Endothelial cell of hepatic sinusoid (primary cell): ENCODE results near the gene LMO2.
"Not testable (repeated sequence)": the region's sequence is repeated elsewhere in the genome, so short reads cannot be mapped to it uniquely, and the experiment has no call there.

Experiments
- in situ Hi-C: cut with HindIII; loops from 2 replicates; pipeline ENCODE4 v1.10.0; 2017; ENCODE audit warnings: low sequenced_read_pairs

LMO2 gene

GRCh38 chr11:33863418-33864172 lies 28.3 kb downstream of the LMO2 start:
- in situ Hi-C loops = no loop called here

GRCh38 chr11:33861941-33862589 lies 29.8 kb downstream of the LMO2 start:
- in situ Hi-C loops = no loop called here

- in situ Hi-C loops = no loop called here
These were observed 30.5 kb downstream of the LMO2 start for GRCh38 chr11:33861386-33861785.

DNA sequence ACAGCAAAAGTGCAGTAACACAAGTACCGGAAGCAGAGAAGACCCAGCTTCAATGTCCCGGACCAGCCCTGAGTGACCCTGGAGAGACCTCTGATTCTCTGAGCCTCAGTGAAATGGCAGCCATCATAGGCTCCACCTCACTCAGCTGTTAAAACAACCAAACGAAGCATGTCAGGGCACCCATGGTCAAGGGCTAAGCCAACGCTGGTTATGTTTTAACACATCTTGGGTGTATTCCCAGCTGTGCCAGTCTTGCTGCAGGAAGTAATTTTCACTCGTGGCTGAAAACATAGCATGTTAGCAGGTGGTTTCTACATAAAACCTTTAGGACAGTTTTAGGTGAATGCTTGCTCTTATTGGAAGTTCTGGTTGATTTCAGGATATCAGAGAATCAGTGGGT lies 30.9 kb downstream of the LMO2 start:
- in situ Hi-C loops = no loop called here

DNA sequence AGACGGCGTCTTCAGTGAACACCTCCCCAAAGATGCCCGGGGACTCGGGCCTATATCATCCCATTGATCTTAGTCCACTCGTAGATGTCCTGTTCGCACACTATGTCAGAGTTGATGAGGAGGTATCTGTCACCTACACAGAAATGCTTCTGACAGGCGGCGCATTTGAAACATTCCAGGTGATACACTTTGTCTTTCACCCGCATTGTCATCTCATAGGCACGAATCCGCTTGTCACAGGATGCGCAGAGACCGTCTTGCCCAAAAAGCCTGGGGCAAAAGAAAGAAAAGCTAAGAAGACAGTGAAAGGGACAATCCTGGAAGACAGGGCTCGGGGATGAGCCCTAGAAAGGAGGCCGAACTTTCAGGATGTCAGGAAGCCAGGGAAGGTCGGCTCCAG lies 32.6 kb downstream of the LMO2 start:
- in situ Hi-C loops = loop anchor here (5.0 kb wide), 1 partner anchor 113 kb away; no protein-coding TSS in a partner anchor

DNA sequence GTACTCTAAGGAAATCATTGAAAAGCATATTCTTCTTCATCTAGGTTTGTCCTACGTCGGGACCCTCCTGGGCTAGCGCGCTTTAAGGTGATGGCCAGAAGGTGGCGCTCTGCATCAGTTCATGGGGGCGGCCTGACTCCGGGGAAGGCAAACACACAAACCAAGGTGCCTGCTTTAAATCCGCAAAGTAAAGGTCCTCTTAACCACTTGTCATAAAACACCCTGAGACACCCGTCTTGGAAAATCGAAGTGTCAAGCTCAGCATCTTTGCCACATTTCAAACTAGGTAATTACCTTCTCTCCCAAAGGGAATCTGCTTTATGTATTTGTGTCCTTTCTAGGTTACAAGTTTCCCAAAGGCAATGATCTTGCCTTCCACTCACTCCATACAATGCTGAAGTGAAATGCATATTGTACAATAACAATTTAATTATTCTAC lies 33.9 kb downstream of the LMO2 start:
- in situ Hi-C loops = loop anchor here (5.0 kb wide), 1 partner anchor 114 kb away; no protein-coding TSS in a partner anchor

- in situ Hi-C loops = loop anchor here (5.0 kb wide), 1 partner anchor 117 kb away; no protein-coding TSS in a partner anchor
These were observed 36.4 kb downstream of the LMO2 start for GRCh38 chr11:33855500-33855899.

GRCh38 chr11:33848717-33849390 lies 43.0 kb downstream of the LMO2 start:
- in situ Hi-C loops = no loop called here

GRCh38 chr11:33847251-33847650 lies 44.6 kb downstream of the LMO2 start:
- in situ Hi-C loops = no loop called here

- in situ Hi-C loops = no loop called here
These were observed 47.6 kb downstream of the LMO2 start for GRCh38 chr11:33844236-33844635.

DNA sequence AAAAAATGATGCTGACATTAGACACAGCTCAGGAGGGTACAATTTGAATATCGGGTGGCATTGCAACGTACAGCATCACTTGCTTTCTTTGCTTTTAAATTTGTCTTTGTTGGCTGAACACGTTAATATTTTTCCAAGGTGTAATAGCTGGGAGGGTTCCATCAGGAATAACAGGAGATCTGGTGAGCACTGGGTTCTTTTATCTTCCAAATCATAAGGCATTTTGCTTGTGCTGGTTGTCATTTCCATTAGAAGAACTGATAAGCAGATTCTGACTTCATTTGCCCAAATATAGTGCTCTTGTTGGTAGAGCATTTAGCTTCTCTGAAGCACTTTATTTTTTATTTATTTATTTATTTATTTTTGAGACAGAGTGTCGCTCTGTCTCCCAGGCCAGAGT lies 48.9 kb downstream of the LMO2 start:
- in situ Hi-C loops = no loop called here

- in situ Hi-C loops = no loop called here
These were observed 49.5 kb downstream of the LMO2 start for GRCh38 chr11:33842236-33842915.

DNA sequence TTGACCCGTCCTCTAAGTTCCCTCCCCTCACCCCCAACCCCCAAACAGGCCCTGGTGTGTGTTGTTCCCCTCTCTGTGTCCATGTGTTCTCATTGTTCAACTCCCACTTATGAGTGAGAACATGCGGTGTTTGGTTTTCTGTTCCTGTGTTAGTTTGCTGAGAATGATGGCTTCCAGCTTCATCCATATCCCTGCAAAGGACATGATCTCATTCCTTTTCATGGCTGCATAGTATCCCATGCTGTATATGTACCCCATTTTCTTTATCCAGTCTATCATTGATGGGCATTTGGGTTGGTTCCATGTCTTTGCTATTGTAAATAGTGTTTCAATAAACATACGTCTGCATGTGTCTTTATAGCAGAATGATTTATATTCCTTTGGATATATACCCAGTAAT lies 53.6 kb downstream of the LMO2 start:
- in situ Hi-C loops = not testable (repeated sequence)

DNA sequence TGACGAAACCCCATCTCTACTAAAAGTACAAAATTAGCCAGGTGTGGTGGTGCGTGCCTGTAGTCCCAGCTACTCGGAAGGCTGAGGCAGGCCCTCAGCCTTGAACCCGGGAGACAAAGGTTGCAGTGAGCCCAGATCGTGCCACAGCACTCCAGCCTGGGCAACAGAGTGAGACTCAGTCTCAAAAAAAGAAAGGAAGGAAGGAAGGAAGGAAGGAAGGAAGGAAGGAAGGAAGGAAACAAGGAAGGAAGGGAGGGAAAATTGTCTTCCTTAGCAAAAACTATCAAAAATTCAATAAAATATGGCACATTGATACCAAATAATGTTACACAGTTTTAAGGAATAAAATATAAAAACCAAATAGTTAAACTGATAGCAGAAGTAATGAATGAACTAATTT lies 54.5 kb downstream of the LMO2 start:
- in situ Hi-C loops = not testable (repeated sequence)

DNA sequence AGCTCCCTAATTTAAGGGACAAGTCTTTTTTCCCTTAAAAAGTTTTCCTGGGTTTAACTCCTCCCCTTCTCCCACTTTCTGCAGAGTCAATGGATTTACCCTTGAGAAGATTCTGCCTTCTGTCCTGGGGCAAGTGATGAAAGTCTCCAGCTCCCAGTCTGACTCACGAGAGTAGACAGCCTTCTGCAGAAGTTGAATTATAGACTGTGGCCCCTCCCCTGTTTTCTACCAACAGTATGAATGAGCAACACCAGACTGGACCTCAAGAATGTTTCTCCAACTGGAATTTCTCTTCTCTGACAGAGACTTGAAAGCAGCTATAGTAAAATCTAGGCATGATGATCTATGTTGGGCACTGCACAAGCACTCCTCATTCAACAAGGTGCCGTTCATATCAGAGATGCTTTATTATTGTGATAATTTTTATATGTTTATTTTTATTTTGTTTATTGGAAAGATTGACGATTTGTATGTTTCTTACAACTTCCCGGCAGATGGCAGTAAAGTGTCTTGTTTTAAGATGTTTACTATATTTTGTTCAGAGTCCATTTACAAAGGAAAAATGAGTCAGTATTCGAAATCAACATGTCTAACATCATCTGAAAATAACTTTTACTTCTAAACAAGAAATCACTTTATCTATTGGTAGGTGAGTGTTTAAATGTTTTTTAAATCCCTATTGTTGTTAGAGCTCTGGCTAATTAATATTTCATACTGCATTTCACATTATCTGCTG lies 56.6 kb downstream of the LMO2 start:
- in situ Hi-C loops = no loop called here

DNA sequence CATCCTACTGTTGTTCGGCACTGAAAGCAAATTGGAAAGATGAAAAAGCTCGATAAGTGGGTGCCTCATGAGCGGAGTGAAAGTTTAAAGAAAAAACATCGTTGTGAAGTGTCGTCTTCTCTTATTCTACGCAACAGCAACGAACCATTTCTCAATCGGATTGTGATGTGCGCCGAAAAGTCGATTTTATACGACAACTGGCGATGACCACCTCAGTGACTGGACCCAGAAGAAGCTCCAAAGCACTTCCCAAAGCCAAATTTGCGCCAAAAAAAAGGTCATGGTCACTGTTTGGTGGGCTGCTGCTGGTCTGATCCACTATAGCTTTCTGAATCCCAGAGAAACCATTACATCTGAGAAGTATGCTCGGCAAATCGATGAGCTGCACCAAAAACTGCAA lies 59.2 kb downstream of the LMO2 start:
- in situ Hi-C loops = no loop called here

DNA sequence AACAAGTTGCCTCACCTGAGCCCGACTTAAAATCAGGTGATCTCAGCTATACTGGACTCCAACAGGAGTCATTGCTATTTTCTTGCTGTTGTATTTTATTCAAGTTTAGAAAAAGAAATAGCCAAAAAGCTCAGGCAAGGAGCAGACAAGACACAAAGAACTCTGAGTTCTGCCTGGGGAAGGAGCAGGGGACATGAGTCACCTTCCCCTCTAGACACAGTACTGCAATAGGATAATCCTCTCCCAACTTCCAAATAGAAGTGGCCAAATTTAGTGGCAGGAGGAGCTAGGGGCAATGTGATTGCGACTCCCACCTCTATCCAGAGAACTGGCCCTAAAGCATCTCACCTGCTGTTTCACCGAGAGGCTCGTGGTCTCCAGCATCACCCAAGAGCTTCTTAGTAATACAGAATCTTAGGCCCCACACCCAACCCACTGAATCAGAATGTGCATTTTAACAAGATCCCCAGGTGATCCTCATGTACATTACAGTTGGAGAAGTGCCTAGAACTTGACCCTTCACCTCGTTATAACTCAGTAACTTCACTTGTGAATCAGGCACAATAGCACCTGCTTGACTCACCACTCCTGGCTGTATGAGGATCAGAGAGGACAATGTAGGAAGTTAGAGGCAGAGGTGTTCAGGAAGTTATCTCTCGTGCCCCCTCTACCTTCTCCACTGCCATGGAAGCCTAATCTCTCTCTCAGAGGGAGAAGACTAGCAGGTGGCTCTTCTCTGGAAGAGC lies 60.8 kb downstream of the LMO2 start:
- in situ Hi-C loops = no loop called here

- in situ Hi-C loops = no loop called here
These were observed 62.3 kb downstream of the LMO2 start for GRCh38 chr11:33829430-33830141.
